ENCODE results near the gene CRYGC. TPM values are rescaled to one million over a fixed set of nuclear protein-coding genes. Genes with fewer than 3 reads are reported as not detected.

The CRYGC gene
- total RNA-seq (2022; extraction: Qiagen RNA extraction; ENCODE audit: low read depth), result not detected in 5 replicates

DNA sequence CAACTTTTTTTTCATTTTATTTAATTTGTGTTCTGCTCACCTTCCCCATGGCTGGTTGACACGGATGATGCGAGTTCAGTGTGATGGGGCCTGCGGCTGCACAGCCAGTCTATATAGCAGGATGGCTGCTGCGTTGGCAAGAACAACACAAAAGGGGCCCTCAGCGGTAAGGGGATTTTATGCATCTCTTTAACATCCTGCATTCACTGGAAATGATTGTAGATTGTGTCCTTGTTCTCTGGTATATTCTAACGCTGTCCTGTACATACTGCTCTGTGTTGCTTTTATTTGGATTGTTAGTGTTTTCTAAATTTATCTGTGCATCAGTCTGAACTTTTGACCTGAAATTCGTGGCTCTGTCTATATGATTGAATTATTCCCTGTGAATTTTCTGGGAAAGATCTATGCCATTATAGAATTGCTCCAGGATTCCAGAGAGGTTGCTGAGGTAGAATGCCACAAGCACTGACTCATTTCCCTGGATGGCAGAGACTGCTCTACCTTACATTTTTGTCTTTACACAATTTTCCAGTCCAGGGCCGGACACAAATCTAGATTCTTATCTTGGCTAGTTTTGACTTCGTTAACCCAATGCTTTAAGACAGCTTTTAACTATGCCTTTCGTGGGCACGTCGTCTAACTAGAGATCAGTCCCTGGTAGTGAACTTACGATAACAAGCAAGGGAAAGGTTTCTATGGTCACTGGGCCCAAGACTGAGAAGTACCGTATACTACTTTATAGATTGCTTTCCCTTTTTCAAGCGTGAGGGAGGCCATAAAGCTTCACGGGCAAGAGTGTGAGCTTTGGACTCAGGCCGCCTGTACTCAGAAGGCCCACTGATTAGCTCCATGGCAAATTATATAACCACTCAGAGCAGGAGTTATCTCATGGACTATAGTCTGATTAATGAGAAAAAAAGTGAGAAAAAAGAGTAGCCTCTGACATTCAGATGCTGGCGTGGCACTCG, at the start of gene CRYGC:
TSS of gene CRYGC (minus strand) at position 85 of the 968 bp plus-strand sequence. CDS start at position 49, 36 bp downstream.

GRCh38 chr2:208163489-208163888, 33.9 kb upstream of the CRYGC start, which contains the start of gene CRYGA:
Gene CRYGA, minus strand, starts transcription at chr2:208163589. Its CDS starts 33 bp downstream, at chr2:208163556.

GRCh38 chr2:208146006-208146405, 16.4 kb upstream of the CRYGC start, which contains the start of gene CRYGB:
Gene CRYGB, minus strand, starts transcription at chr2:208146158. Its CDS starts 38 bp downstream, at chr2:208146120.

DNA sequence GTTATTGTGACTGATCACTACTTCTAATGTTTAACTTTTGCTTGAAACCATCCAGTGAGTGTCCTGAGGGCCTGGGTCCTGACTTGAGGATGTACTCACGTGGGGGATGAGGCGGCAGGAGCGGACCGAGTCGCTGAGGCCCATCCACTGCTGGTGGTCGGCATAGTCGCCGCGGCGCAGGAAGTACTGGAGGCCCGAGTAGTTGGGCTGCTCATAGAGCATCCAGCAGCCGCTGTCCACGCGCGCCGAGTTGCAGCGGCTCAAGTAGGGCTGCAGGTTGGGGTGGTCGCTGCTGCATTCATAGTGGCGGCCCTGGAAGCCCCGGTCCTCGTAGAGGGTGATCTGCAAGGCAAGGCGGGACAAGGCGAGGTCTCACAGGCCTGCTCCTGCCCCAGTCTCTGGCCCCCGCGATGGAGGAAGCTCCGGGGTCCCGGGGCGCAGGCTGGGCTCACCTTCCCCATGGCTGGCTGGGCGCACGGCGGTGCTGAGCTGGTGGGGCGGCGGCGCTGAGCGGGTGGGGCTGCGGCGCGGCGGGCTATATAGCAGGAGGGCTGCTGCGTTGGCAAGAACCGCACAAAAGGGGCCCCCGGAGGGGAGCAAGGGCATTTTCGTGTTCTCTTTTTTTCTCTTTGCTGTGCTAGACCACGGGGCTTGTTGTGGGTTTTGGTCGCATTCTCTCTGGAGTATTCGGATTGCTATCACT, 5.5 kb downstream of the CRYGC start, which contains the start of gene CRYGD:
TSS of gene CRYGD (minus strand) at position 512 of the 703 bp plus-strand sequence. CDS start at position 461, 51 bp downstream.

Other genes starting within 250 kb of the CRYGC start
- 1.9 to 3.1 TPM (median 2.6 TPM) in 5 replicates for gene PLEKHM3, start 104.3 kb downstream of the CRYGC start, total RNA-seq (2022; extraction: Qiagen RNA extraction; ENCODE audit: low read depth)
- not detected in 5 replicates for gene CRYGD, start 5.3 kb downstream of the CRYGC start, total RNA-seq (2022; extraction: Qiagen RNA extraction; ENCODE audit: low read depth)
- gene CRYGB, start 16.3 kb upstream of the CRYGC start, total RNA-seq (2022; extraction: Qiagen RNA extraction; ENCODE audit: low read depth), result not detected in 5 replicates
- gene CRYGA, start 33.8 kb upstream of the CRYGC start, total RNA-seq (2022; extraction: Qiagen RNA extraction; ENCODE audit: low read depth), result not detected in 5 replicates
- gene C2orf80, start 60.2 kb upstream of the CRYGC start, total RNA-seq (2022; extraction: Qiagen RNA extraction; ENCODE audit: low read depth), result not detected in 5 replicates
- gene IDH1, start 125.2 kb upstream of the CRYGC start, total RNA-seq (2022; extraction: Qiagen RNA extraction; ENCODE audit: low read depth), result 76.4 to 89.5 TPM (median 83.4 TPM) in 5 replicates
- 3.5 to 8.9 TPM (median 6.8 TPM) in 5 replicates for gene PIKFYVE, start 136.4 kb upstream of the CRYGC start, total RNA-seq (2022; extraction: Qiagen RNA extraction; ENCODE audit: low read depth)

All from A549 treated with ZK216348 at 1 μM for 4 hours (cell line).